Fibroblast of villous mesenchyme (primary cell): ENCODE results near the gene GRK4. TPM values are rescaled to one million over a fixed set of nuclear protein-coding genes. Genes with fewer than 3 reads are reported as not detected.
"Not testable (repeated sequence)": the region's sequence is repeated elsewhere in the genome, so short reads cannot be mapped to it uniquely, and the experiment has no call there.

ENCODE experiments used
- DNase-seq: peaks from one replicate; pipeline ENCODE4 v3.0.0-alpha.2; 2010; ENCODE audit warnings: low read depth
- H3K4me3 ChIP-seq: 2 replicates; pipeline ENCODE4 v1.5.1; 2011; ENCODE audit warnings: low read depth, mild to moderate bottlenecking, low read length
- total RNA-seq: library from RNA; depleted of rRNA; stranded (reverse); fragments of >200 nt; gene quantifications from 2 replicates; pipeline ENCODE4 v1.2.3, GENCODE V29; 2012
- TF ChIP-seq, protein P1 (sequence below): IDR thresholded peaks from 2 replicates; pipeline ENCODE4 v1.5.1; 2012; ENCODE audit warnings: low read depth, mild to moderate bottlenecking, low read length; ENCODE audit not compliant: insufficient read depth

GRK4 gene
- total RNA-seq, 1 donor, result 7.3 TPM

DNA sequence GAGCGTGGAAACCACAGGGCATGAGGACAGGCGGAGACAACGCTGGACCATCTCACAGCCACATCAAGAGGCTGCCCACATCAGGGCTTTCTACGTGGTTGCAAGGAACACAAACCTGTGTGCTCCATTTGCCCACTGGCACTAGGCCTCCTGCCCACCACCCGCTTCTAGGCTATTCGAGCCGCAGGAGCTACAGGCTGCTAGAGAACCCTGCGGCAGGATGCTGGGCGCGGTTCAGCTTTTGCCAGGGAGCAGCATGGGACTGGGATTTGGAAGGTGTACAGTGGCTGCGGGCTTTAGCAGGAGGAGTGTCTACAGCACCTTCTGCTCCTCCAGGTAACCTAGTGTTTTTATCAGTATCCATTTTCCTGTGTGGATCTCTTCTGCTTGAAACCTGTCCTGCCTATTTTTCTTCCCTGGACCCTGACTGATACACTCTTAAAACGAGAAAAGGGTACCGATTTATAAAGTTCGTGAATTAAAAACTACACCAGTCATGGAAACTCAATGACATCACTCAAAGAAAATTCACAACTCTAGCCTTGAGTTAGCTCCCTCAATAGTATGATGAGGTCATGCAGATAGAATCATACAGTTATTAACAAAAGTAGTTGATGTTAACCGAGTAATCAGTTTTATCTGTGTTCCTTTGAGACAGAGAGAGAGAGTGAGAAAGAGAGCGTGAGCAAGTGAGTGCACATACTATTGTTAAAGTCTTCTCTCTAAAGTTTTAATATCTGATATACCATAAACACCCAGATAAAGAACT is 13.0 kb upstream of the GRK4 start:
- H3K4me3 ChIP-seq, result no peak overlapping the region
- DNase-seq, result no peak
- TF ChIP-seq, protein P1, sequence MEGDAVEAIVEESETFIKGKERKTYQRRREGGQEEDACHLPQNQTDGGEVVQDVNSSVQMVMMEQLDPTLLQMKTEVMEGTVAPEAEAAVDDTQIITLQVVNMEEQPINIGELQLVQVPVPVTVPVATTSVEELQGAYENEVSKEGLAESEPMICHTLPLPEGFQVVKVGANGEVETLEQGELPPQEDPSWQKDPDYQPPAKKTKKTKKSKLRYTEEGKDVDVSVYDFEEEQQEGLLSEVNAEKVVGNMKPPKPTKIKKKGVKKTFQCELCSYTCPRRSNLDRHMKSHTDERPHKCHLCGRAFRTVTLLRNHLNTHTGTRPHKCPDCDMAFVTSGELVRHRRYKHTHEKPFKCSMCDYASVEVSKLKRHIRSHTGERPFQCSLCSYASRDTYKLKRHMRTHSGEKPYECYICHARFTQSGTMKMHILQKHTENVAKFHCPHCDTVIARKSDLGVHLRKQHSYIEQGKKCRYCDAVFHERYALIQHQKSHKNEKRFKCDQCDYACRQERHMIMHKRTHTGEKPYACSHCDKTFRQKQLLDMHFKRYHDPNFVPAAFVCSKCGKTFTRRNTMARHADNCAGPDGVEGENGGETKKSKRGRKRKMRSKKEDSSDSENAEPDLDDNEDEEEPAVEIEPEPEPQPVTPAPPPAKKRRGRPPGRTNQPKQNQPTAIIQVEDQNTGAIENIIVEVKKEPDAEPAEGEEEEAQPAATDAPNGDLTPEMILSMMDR, result no peak

DNA sequence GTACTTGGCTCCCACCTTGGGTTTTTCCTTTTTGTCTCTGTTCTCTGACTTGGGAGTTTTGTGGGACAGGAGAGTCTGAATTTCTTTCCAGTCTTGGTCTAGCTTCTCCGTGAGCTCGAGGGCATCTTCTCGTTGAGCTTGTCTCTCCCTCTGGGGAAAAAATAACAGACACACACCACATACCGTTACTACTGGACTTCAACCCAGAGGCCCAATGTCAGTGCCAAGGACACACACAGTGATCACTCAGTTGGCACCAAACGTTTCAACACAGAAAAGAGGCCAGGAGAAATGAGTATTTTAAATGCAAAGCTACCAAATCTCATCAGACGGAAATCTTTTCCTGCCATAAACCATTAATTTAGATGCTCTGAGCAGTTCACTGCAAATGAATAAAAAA is 9.9 kb upstream of the GRK4 start:
- DNase-seq, result no peak
- no peak overlapping the region for H3K4me3 ChIP-seq
- TF ChIP-seq, protein P1, result no peak

DNA sequence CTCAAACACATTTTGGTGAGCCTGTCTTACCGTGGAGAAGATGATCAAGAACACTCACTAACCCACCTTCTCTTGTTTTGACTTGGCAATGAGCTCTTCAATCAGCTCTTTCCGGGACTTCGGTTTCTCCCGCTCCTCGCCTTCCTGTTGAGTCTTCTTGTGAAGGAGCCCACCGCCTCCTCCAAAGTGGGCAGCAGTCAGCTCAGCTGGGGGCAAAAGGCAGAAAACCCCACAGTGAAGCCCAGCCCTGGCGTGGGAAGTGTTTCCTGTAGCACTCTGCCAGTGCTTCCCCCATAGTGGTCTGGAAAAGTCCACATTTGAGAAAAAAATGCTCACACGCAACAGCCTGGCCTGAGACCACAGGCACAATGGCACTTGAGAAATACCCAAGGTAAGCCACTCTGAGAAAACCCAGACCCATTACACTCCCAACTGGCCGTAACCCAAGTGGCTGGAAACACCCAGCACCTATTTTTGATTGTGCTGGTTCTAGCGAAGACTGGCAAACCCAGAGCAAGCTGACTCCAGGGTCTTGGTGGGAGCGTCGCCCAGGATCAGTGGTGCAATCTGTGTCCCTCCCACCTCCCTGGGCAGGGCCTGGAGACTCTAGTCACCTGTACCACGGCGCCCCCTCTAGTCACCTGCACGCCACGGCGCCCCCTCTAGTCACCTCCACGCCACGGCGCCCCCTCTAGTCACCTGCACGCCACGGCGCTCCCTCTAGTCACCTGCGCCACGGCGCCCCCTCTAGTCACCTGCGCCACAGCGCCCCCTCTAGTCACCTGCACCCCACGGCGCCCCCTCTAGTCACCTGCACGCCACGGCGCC is 8.8 kb upstream of the GRK4 start:
- no peak for DNase-seq
- TF ChIP-seq, protein P1, result no peak
- no peak overlapping the region for H3K4me3 ChIP-seq

DNA sequence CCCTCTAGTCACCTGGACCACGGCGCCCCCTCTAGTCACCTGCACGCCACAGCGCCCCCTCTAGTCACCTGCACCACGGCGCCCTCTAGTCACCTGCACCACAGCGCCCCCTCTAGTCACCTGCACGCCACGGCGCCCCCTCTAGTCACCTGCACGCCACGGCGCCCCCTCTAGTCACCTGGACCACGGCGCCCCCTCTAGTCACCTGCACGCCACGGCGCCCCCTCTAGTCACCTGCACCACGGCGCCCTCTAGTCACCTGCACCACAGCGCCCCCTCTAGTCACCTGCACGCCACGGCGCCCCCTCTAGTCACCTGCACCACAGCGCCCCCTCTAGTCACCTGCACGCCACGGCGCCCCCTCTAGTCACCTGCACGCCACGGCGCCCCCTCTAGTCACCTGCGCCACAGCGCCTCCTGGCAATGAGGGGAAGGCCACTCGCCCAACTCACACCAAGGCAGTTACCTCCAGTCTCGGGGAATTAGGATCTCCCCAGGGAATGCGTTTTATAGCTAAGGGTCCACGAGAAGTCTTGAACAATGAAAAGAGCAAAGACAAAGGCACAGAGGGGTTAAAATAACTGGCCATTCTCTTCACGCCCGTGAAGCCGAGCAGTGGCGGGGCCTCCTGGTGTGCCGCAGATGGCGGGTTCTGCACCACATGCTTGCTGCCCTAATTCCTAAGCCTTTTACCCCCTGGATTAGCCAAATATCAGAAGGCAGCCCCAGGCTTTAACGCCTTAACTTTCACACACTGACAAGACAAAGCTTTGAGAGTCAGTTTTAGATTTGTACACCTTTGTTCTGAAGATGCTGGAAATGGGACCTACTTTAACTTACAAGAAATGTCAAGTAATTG is 8.0 kb upstream of the GRK4 start:
- not testable (repeated sequence) for DNase-seq, H3K4me3 ChIP-seq
- TF ChIP-seq, protein P1, result peak; percentile 8

DNA sequence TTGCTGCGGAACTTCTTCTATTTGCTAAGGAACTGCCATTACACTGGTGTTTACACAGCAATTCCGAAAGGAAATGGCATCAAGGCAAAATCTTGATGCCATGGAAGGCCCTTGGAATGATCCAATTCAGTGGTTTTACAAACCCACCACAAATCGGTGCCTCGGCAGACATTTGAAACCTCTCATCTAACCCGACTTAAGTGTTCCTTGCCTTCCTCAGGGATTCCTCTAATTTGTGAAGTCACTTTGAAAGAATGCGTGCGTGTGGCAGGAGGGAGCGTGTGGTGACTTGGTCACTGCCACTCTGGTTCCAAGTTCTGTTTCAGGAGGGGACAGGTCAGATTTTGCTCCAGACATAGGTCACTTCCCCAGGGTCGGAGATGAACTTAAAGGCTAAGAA is 4.9 kb upstream of the GRK4 start:
- peak; percentile 56 for DNase-seq
- no peak overlapping the region for H3K4me3 ChIP-seq
- TF ChIP-seq, protein P1, result no peak

DNA sequence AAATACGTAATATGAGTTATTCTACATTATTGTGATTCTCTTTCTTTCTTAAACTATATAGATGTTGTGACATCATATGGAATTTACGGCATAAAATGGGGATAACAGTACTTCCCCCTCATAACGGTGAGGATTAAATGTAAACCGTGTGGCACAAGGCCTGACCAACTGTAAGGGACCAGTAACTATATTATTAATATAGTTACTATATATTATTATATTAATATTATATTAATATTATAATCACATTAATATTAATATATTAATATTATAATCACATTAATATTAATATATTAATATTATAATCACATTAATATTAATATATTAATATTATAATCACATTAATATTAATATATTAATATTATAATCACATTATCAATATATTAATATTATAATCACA is 2.9 kb upstream of the GRK4 start:
- not testable (repeated sequence) for H3K4me3 ChIP-seq, DNase-seq
